Mucosa of rectum (tissue), 2 donors: ENCODE results near the gene PPP4R2.

Experiments used
- H3K27ac ChIP-seq, 2 donors: one replicate each; pipeline ENCODE4 v1.7.0; 2013; ENCODE audit warnings: inconsistent platforms in 2 of 2, low read depth in 2 of 2, low read length in 2 of 2
- H3K27me3 ChIP-seq, 2 donors: one replicate each; pipeline ENCODE4 v1.7.0; 2013; ENCODE audit warnings: low read length in 2 of 2; ENCODE audit not compliant: control insufficient read depth in 2 of 2, insufficient read depth in 2 of 2
- H3K36me3 ChIP-seq, 2 donors: one replicate each; pipeline ENCODE4 v1.7.0; 2013; ENCODE audit warnings: low read length in 2 of 2; ENCODE audit not compliant: control insufficient read depth in 2 of 2, insufficient read depth in 2 of 2
- H3K4me1 ChIP-seq, 2 donors: one replicate each; pipeline ENCODE4 v1.7.0; 2013; ENCODE audit warnings: low read length in 2 of 2, mild to moderate bottlenecking in 1 of 2; ENCODE audit not compliant: control insufficient read depth in 2 of 2, insufficient read depth in 2 of 2
- H3K4me3 ChIP-seq, 2 donors: one replicate each; pipeline ENCODE4 v1.7.0; 2013; ENCODE audit warnings: low read length in 2 of 2
- H3K9ac ChIP-seq, 2 donors: one replicate each; pipeline ENCODE4 v1.7.0; 2013; ENCODE audit warnings: low read length in 2 of 2, low read depth in 1 of 2, mild to moderate bottlenecking in 1 of 2
- H3K9me3 ChIP-seq, 2 donors: one replicate each; pipeline ENCODE4 v1.7.0; 2013; ENCODE audit warnings: low read length in 2 of 2; ENCODE audit not compliant: control insufficient read depth in 2 of 2
- donor health status: healthy.
- donor health status: Normal muscosa, but diverticular disease.

Gene PPP4R2

DNA sequence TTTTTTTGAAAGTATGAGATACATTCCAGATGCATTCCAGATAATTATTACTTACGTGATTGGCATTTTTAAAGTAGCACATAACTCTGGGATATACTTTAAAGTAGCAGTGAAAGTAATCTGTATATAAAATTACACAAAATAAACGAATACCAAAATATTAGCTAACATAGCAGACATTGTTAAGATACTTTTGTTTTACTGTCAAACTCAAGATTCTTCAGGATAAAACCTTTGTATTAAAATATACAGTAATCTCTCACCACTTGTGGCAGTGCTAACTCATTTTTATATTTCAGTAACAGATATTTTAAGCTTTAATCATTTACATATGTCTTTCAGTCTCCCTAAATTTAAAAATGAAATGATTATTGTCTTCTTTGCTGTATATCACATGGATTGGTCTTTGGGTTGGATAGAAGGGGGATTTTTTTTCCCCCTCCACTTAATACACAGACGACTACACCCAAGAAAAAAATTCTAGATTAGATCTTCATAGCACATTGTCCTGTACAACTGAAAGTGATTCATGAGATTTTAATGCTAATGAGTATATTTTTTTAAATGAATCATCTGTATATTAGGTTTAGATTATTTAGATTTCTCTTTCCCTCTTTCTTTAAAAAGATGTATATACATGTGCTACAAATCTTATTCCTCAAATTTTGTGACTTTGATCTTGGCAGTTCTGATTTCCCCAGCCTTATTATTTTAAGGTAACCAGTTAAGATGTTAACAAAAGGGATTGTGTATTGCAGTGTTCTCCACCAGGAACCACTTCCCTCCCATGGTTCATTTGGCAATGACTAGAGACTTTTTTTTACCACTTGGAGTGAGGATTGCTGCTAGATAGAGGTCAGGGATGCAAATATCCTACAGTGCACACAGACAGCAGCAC, 40.3 kb downstream of the PPP4R2 start:
- Histone ChIP-seq H3K4me3 (no peak overlapping the region), H3K36me3 (no peaks in the 10 kb centered on the region), H3K9ac (no peak overlapping the region), H3K27ac (no peak overlapping the region), H3K27me3 (no peaks in the 10 kb centered on the region), H3K4me1 (peaks cover 0 to 12% of the 10 kb centered on the region in 2 donors), H3K9me3 (no peaks in the 10 kb centered on the region)

GRCh38 chr3:73041537-73041936, 44.9 kb downstream of the PPP4R2 start:
- Histone ChIP-seq H3K9me3 (no peaks in the 10 kb centered on the region), H3K36me3 (no peaks in the 10 kb centered on the region), H3K27me3 (no peaks in the 10 kb centered on the region), H3K9ac (no peak overlapping the region), H3K4me3 (no peak overlapping the region), H3K27ac (no peak overlapping the region), H3K4me1 (peaks cover 0 to 5% of the 10 kb centered on the region in 2 donors)

DNA sequence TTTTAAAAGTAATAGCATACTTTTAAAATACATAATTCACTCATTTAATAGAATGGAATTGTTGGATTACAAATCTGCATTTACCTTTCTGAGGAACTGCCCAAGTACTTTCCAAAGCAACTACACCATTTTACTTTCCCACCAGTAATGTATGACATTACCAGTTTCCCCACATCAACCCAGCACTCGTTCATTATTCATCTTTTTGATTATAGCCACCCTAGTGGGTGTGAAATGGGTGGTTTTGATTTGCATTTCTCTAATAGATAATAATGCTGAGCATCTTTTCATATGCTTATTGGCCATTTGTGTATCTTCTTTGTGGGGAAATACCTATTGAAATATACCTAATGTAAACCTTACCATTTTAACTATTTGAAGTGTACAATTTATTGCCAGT, 46.8 kb downstream of the PPP4R2 start:
- no peak overlapping the region for H3K9ac ChIP-seq
- H3K27ac ChIP-seq = no peak overlapping the region
- no peak overlapping the region for H3K4me3 ChIP-seq
- H3K27me3 ChIP-seq = no peaks in the 10 kb centered on the region
- H3K9me3 ChIP-seq = no peaks in the 10 kb centered on the region
- peaks cover 2 to 3% of the 10 kb centered on the region in 2 donors for H3K4me1 ChIP-seq
- peaks cover 0 to 2% of the 10 kb centered on the region in 2 donors for H3K36me3 ChIP-seq

- no peaks in the 10 kb centered on the region for H3K27me3 ChIP-seq
- no peak overlapping the region for H3K4me3 ChIP-seq
- H3K9me3 ChIP-seq = no peaks in the 10 kb centered on the region
- peaks cover 0 to 2% of the 10 kb centered on the region in 2 donors for H3K36me3 ChIP-seq
- H3K27ac ChIP-seq = no peak overlapping the region
- H3K9ac ChIP-seq = no peak overlapping the region
- peaks cover 2 to 6% of the 10 kb centered on the region in 2 donors for H3K4me1 ChIP-seq
Measured at GRCh38 chr3:73045391-73045790, 48.8 kb downstream of the PPP4R2 start.

GRCh38 chr3:73046195-73046594, 49.6 kb downstream of the PPP4R2 start:
- Histone ChIP-seq H3K27ac (no peak overlapping the region), H3K9ac (no peak overlapping the region), H3K27me3 (no peaks in the 10 kb centered on the region), H3K9me3 (no peaks in the 10 kb centered on the region), H3K4me3 (no peak overlapping the region), H3K36me3 (peaks cover 0 to 2% of the 10 kb centered on the region in 2 donors), H3K4me1 (peaks cover 0 to 6% of the 10 kb centered on the region in 2 donors)

DNA sequence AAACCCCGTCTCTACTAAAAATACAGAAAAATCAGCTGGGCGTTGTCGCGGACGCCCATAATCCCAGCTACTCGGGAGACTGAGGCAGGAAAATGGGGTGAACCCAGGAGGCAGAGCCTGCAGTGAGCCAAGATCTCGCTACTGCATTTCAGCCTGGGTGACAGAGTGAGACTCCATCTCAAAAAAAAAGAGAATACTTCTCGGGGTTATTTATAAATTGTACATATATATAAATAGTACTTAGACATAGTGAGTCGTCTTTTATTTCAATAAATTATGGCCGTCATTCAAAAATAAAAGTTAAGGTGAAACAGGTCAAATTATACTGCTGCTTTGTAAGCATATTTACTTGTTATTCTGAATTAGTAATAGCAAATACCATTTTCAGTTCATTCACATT, 52.7 kb downstream of the PPP4R2 start:
- H3K9me3 ChIP-seq = no peaks in the 10 kb centered on the region
- no peaks in the 10 kb centered on the region for H3K27me3 ChIP-seq
- no peak overlapping the region for H3K27ac ChIP-seq
- H3K4me1 ChIP-seq = peaks cover 3 to 13% of the 10 kb centered on the region in 2 donors
- H3K4me3 ChIP-seq = no peak overlapping the region
- no peak overlapping the region for H3K9ac ChIP-seq
- peaks cover 0 to 2% of the 10 kb centered on the region in 2 donors for H3K36me3 ChIP-seq

- Histone ChIP-seq H3K9ac (no peak overlapping the region), H3K27me3 (no peaks in the 10 kb centered on the region), H3K4me3 (no peak overlapping the region), H3K9me3 (no peaks in the 10 kb centered on the region), H3K36me3 (peaks cover 0 to under 1% of the 10 kb centered on the region in 2 donors), H3K27ac (peak overlapping the region in 1 of 2 donors; percentile 20), H3K4me1 (peaks cover 14 to 17% of the 10 kb centered on the region in 2 donors)
Measured at GRCh38 chr3:73052857-73053256, 56.2 kb downstream of the PPP4R2 start.

- no peak overlapping the region for H3K9ac ChIP-seq
- no peak overlapping the region for H3K27ac ChIP-seq
- peaks cover 4 to 5% of the 10 kb centered on the region in 2 donors for H3K36me3 ChIP-seq
- H3K4me3 ChIP-seq = no peak overlapping the region
- H3K9me3 ChIP-seq = no peaks in the 10 kb centered on the region
- H3K27me3 ChIP-seq = no peaks in the 10 kb centered on the region
- peaks cover 12 to 14% of the 10 kb centered on the region in 2 donors for H3K4me1 ChIP-seq
Measured at GRCh38 chr3:73055583-73055982, 59.0 kb downstream of the PPP4R2 start.

- Histone ChIP-seq H3K9me3 (no peaks in the 10 kb centered on the region), H3K27ac (no peak overlapping the region), H3K36me3 (peaks cover 5% of the 10 kb centered on the region in 2 donors), H3K4me1 (peaks cover 12 to 14% of the 10 kb centered on the region in 2 donors), H3K9ac (no peak overlapping the region), H3K4me3 (no peak overlapping the region), H3K27me3 (no peaks in the 10 kb centered on the region)
Measured at GRCh38 chr3:73056014-73056844, 59.6 kb downstream of the PPP4R2 start.

DNA sequence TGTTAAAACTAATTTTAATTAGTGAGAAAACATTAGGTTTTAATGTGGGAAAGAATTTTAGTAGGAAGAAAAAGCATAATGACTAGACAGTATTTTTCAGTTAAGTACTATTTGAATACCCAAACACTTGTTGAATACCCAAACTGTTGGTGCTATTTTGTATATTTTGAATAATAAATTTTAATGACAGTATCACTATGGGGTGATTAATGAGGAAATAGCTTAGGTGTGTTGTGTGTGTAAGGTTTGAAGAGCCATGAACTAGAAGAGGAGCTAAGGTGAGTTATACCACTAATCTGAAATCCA, 60.2 kb downstream of the PPP4R2 start:
- no peak overlapping the region for H3K9ac ChIP-seq
- H3K27me3 ChIP-seq = no peaks in the 10 kb centered on the region
- peaks cover 5 to 11% of the 10 kb centered on the region in 2 donors for H3K36me3 ChIP-seq
- no peak overlapping the region for H3K4me3 ChIP-seq
- no peaks in the 10 kb centered on the region for H3K9me3 ChIP-seq
- H3K4me1 ChIP-seq = peaks cover 11 to 14% of the 10 kb centered on the region in 2 donors
- no peak overlapping the region for H3K27ac ChIP-seq
